Endothelial cell of umbilical vein (primary cell): ENCODE results near the gene SULT4A1.

ENCODE experiments used
- TF ChIP-seq, protein P1 (sequence below), 2 donors: IDR thresholded peaks; 1 replicate in 1 of 2; 2 replicates in 1 of 2; pipeline ENCODE4 v1.5.1; 2011; ENCODE audit warnings: low read length in 2 of 2, mild to moderate bottlenecking in 2 of 2, moderate library complexity in 2 of 2, control low read depth in 1 of 2, inconsistent platforms in 1 of 2, low read depth in 1 of 2; ENCODE audit not compliant: insufficient read depth in 1 of 2; ENCODE audit errors: extremely low read depth in 1 of 2
- TF ChIP-seq, protein P2 (sequence below): IDR thresholded peaks from 2 replicates; pipeline ENCODE4 v1.6.1; 2011; ENCODE audit not compliant: insufficient read depth, insufficient read length

DNA sequence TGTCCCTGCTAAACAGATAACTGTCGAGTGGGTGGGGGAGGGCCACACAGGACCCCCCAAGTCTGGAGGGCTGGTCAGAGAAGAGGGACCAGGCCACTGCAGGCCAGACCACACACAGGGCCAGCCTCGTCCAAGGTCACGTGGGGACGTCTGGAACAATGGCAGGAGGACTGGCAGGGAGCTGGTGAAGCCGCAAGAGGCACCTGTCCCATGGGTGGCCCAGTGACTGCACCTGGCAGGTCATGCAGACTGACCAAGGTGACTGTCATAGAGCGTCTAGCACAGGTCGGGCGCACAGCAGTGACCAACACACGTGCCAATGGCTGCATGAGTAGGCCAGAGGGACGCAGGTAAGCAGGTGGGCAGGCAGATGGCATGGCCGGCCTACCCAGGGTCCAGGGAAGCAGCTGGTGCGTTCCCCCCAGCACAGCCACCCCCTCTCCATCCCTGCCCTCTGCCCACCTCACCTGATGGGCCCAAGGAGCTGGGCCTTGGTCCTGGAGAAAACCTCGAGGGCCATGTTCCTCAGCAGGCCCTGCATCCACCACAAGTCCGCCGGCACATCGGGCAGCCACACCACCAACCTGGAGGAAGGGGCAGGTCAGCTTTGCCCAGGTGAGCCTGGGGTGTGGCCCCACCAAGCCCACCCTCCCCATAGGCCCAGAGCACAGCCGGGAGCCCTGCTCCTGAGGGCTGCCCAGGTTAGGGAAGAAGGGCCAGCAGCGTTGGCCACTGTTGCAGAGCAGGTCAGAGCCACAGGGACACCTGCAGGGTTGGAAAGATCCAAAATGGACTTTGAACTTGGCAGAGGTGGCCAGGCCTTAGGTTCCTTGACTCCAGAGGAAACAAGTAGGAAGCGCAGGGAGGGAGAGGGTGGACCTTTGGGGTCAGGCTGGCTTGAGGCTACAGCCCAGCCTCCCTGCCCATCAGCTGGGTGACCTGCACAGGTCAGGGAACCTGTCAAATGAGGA, 19.1 kb upstream of the SULT4A1 start:
- TF ChIP-seq, protein P1, sequence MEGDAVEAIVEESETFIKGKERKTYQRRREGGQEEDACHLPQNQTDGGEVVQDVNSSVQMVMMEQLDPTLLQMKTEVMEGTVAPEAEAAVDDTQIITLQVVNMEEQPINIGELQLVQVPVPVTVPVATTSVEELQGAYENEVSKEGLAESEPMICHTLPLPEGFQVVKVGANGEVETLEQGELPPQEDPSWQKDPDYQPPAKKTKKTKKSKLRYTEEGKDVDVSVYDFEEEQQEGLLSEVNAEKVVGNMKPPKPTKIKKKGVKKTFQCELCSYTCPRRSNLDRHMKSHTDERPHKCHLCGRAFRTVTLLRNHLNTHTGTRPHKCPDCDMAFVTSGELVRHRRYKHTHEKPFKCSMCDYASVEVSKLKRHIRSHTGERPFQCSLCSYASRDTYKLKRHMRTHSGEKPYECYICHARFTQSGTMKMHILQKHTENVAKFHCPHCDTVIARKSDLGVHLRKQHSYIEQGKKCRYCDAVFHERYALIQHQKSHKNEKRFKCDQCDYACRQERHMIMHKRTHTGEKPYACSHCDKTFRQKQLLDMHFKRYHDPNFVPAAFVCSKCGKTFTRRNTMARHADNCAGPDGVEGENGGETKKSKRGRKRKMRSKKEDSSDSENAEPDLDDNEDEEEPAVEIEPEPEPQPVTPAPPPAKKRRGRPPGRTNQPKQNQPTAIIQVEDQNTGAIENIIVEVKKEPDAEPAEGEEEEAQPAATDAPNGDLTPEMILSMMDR (IDR thresholded peaks at IDR 0.05; ENCODE audit: extremely low read depth in 1 of 2, insufficient read depth in 1 of 2, low read depth in 1 of 2, low read length in 2 of 2) = no peak
- TF ChIP-seq, protein P2, sequence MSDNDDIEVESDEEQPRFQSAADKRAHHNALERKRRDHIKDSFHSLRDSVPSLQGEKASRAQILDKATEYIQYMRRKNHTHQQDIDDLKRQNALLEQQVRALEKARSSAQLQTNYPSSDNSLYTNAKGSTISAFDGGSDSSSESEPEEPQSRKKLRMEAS = no peak
